AG09319 (cell line): ENCODE measurements around the gene LRRFIP1.
A peak's percentile ranks its signal among the peaks of the same experiment; 100 is the strongest.

ENCODE experiments used
- DNase-seq: peaks from one replicate; pipeline ENCODE4 v3.0.0-alpha.2; 2010; ENCODE audit warnings: low read depth; ENCODE audit errors: extremely low read depth
- TF ChIP-seq, protein P1 (sequence below): IDR thresholded peaks from 2 replicates; pipeline ENCODE4 v1.5.1; 2011; ENCODE audit warnings: low read depth, mild to moderate bottlenecking, inconsistent platforms, low read length, moderate library complexity

Gene LRRFIP1

GRCh38 chr2:237692601-237693290, 65.4 kb downstream of the LRRFIP1 start:
- DNase-seq: no peak
- TF ChIP-seq, protein P1, sequence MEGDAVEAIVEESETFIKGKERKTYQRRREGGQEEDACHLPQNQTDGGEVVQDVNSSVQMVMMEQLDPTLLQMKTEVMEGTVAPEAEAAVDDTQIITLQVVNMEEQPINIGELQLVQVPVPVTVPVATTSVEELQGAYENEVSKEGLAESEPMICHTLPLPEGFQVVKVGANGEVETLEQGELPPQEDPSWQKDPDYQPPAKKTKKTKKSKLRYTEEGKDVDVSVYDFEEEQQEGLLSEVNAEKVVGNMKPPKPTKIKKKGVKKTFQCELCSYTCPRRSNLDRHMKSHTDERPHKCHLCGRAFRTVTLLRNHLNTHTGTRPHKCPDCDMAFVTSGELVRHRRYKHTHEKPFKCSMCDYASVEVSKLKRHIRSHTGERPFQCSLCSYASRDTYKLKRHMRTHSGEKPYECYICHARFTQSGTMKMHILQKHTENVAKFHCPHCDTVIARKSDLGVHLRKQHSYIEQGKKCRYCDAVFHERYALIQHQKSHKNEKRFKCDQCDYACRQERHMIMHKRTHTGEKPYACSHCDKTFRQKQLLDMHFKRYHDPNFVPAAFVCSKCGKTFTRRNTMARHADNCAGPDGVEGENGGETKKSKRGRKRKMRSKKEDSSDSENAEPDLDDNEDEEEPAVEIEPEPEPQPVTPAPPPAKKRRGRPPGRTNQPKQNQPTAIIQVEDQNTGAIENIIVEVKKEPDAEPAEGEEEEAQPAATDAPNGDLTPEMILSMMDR: no peak

DNA sequence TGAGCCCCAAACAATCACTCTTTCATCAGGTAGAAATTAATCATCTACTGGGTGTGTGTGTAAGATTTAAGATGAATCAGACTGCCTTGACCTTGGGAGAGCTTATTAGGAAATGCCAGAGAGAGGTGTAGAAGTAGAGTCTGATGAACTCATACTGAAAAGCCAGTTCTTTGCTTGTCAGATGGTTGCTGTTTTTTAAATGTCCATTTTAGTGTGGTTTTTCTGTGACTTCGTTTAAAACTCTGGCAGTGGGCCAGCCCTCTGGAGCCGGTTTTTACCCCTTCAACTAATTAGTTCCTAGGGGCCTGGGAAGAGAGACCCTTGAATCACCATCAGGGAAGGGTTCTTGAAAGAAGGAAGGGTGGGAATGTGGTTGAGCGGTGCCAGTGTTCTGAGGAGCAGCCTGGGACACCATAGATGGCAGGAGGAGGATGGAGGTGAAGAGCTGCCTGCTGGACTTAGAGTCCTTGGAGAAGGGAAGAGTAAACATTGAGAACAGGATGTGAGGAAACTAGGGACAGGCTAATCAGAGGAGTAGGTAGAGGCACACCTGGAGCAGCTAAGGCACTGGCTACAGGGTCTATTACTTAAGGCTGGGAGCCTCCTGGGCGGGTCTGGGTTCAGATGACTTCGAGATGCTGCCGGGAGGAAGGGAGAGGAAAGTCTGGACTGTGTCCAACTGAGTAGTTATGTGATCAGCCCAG, 66.1 kb downstream of the LRRFIP1 start:
- TF ChIP-seq, protein P1: no peak
- DNase-seq: no peak

- TF ChIP-seq, protein P1: no peak
- no peak for DNase-seq
These were observed 67.2 kb downstream of the LRRFIP1 start for GRCh38 chr2:237694415-237695194.

GRCh38 chr2:237695201-237695780, 67.9 kb downstream of the LRRFIP1 start:
- peak; percentile 80 for DNase-seq
- TF ChIP-seq, protein P1: no peak

DNA sequence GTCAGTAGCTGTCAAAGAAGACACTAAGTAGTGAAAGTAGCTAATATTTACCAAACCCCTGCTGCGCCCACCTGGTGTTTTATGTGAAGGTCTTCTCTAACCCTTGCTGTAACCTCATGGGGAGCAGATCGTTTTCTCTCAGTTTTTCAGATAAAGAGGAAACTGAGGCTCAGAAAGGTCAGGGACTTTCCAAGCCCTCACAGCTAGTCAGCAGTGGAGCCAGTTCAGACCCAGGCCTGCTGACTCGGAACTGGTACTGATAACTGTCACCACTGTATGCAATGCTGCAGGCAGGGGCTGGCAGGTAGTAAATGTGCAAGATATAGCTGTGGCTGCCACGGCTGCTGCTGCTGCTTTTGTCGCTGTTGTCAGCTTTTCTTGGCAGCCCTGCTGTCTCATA, 69.1 kb downstream of the LRRFIP1 start:
- no peak for DNase-seq
- TF ChIP-seq, protein P1: no peak

- no peak for DNase-seq
- TF ChIP-seq, protein P1: no peak
These were observed 70.4 kb downstream of the LRRFIP1 start for GRCh38 chr2:237697586-237698357.
